Smooth muscle cell (in vitro differentiated cells): ENCODE results near the gene DAO. TPM values are rescaled to one million over a fixed set of nuclear protein-coding genes. Genes with fewer than 3 reads are reported as not detected.

Source experiments
- DNase-seq: peaks from one replicate; lab custom pipeline; 2025; ENCODE audit not compliant: unreplicated experiment; lab: John Stamatoyannopoulos, UW
- H2AFZ ChIP-seq: fragments of 200-600 bp; sonication (generic); 2 replicates; pipeline ENCODE4 v1.6.0; 2016; ENCODE audit warnings: antibody characterized with exemption, low read depth, mild to moderate bottlenecking
- H3F3A ChIP-seq: fragments of 200-600 bp; sonication (generic); 2 replicates; pipeline ENCODE4 v1.6.0; 2017; ENCODE audit warnings: antibody characterized with exemption, low read depth
- H3K27ac ChIP-seq: fragments of 200-600 bp; sonication (generic); 2 replicates; pipeline ENCODE4 v1.5.1; 2016; ENCODE audit warnings: low read depth, mild to moderate bottlenecking
- H3K27me3 ChIP-seq: fragments of 200-600 bp; sonication (generic); 2 replicates; pipeline ENCODE4 v1.6.1; 2016; ENCODE audit warnings: low read depth, mild to moderate bottlenecking
- H3K36me3 ChIP-seq: fragments of 200-600 bp; sonication (generic); 2 replicates; pipeline ENCODE4 v1.5.1; 2016; ENCODE audit warnings: low read depth
- H3K4me1 ChIP-seq: fragments of 200-600 bp; sonication (generic); 2 replicates; pipeline ENCODE4 v1.5.1; 2016; ENCODE audit warnings: low read depth
- H3K4me2 ChIP-seq: fragments of 200-600 bp; sonication (generic); 2 replicates; pipeline ENCODE4 v1.6.0; 2016; ENCODE audit warnings: mild to moderate bottlenecking
- H3K4me3 ChIP-seq: fragments of 200-600 bp; sonication (generic); 2 replicates; pipeline ENCODE4 v1.5.1; 2016; ENCODE audit warnings: mild to moderate bottlenecking
- H3K79me2 ChIP-seq: fragments of 200-600 bp; sonication (generic); 2 replicates; pipeline ENCODE4 v1.6.0; 2016; ENCODE audit warnings: low read depth, mild to moderate bottlenecking
- H3K9ac ChIP-seq: fragments of 200-600 bp; sonication (generic); 2 replicates; pipeline ENCODE4 v1.6.0; 2016; ENCODE audit warnings: low read depth
- H3K9me3 ChIP-seq: fragments of 200-600 bp; sonication (generic); replicated peaks from 2 replicates; pipeline ENCODE4 v1.5.1; 2016; ENCODE audit warnings: low read depth
- H4K20me1 ChIP-seq: fragments of 200-600 bp; sonication (generic); 2 replicates; pipeline ENCODE4 v1.6.0; 2016; ENCODE audit warnings: low read depth
- CTCF ChIP-seq: fragments of 200-600 bp; sonication (generic); IDR thresholded peaks from 2 replicates; pipeline ENCODE4 v1.5.1; 2017; ENCODE audit warnings: borderline replicate concordance, mild to moderate bottlenecking, antibody characterized with exemption; ENCODE audit not compliant: insufficient read depth, poor library complexity, severe bottlenecking
- WGBS: methylation state at CpG from one replicate; pipeline ENCODE4 v1.1.7; 2016; ENCODE audit warnings: low lambda C conversion rate; 5-methylcytosine and 5-hydroxymethylcytosine counted together
- polyA plus RNA-seq: library from polyadenylated mRNA; unstranded; fragments of >200 nt; fragmentation: Nextera tagmentation; extraction: Ambion mirVana; gene quantifications from 2 replicates; pipeline ENCODE4 v1.2.1, GENCODE V29; 2016
- total RNA-seq: library from RNA; depleted of rRNA; stranded (reverse); fragments of >200 nt; gene quantifications from 2 replicates; pipeline ENCODE4 v1.2.3, GENCODE V29; 2014

The DAO gene
- total and polyA plus RNA-seq, 2 experiments from 2014 or later: not detected

GRCh38 chr12:108845696-108846095, 34.2 kb upstream of the DAO start:
- H3F3A ChIP-seq: peaks cover 31% of the 10 kb centered on the region
- peaks cover 6% of the 10 kb centered on the region for H3K36me3 ChIP-seq
- no peaks in the 10 kb centered on the region for H3K27me3 ChIP-seq
- DNase-seq: no peak
- H3K79me2 ChIP-seq: peaks cover 70% of the 10 kb centered on the region
- WGBS: 95% methylated on average over 2 of the region's 2 CpGs
- H3K9ac ChIP-seq: no peak overlapping the region
- H2AFZ ChIP-seq: no peak overlapping the region
- H3K4me1 ChIP-seq: peaks cover 7% of the 10 kb centered on the region
- H3K4me3 ChIP-seq: no peak overlapping the region
- TF ChIP-seq CTCF: no peak
- H3K4me2 ChIP-seq: no peak overlapping the region
- no peaks in the 10 kb centered on the region for H4K20me1 ChIP-seq
- no peak overlapping the region for H3K27ac ChIP-seq
- no peaks in the 10 kb centered on the region for H3K9me3 ChIP-seq

GRCh38 chr12:108846290-108846701, 33.6 kb upstream of the DAO start:
- peaks cover 76% of the 10 kb centered on the region for H3K79me2 ChIP-seq
- H3K9ac ChIP-seq: no peak overlapping the region
- no peaks in the 10 kb centered on the region for H4K20me1 ChIP-seq
- H3K4me2 ChIP-seq: no peak overlapping the region
- no peak overlapping the region for H2AFZ ChIP-seq
- H3K4me1 ChIP-seq: peaks cover 5% of the 10 kb centered on the region
- DNase-seq: no peak
- WGBS: 94% methylated on average over 5 of the region's 5 CpGs
- no peaks in the 10 kb centered on the region for H3K27me3 ChIP-seq
- TF ChIP-seq CTCF: no peak
- no peaks in the 10 kb centered on the region for H3K9me3 ChIP-seq
- no peak overlapping the region for H3K27ac ChIP-seq
- H3F3A ChIP-seq: peaks cover 25% of the 10 kb centered on the region
- peaks cover 6% of the 10 kb centered on the region for H3K36me3 ChIP-seq
- no peak overlapping the region for H3K4me3 ChIP-seq

GRCh38 chr12:108847705-108848104, 32.2 kb upstream of the DAO start:
- WGBS: 94% methylated on average over 10 of the region's 10 CpGs
- H3K27me3 ChIP-seq: no peaks in the 10 kb centered on the region
- DNase-seq: no peak
- no peak for TF ChIP-seq CTCF
- H4K20me1 ChIP-seq: no peaks in the 10 kb centered on the region
- H3K4me3 ChIP-seq: no peak overlapping the region
- H3K4me2 ChIP-seq: no peak overlapping the region
- H3K9ac ChIP-seq: no peak overlapping the region
- peaks cover 10% of the 10 kb centered on the region for H3K4me1 ChIP-seq
- peaks cover 15% of the 10 kb centered on the region for H3F3A ChIP-seq
- peaks cover 6% of the 10 kb centered on the region for H3K36me3 ChIP-seq
- H3K27ac ChIP-seq: no peak overlapping the region
- no peak overlapping the region for H2AFZ ChIP-seq
- H3K79me2 ChIP-seq: peaks cover 90% of the 10 kb centered on the region
- no peaks in the 10 kb centered on the region for H3K9me3 ChIP-seq

GRCh38 chr12:108849660-108850059, 30.2 kb upstream of the DAO start:
- peaks cover 89% of the 10 kb centered on the region for H3K79me2 ChIP-seq
- no peak overlapping the region for H3K4me3 ChIP-seq
- DNase-seq: no peak
- no peaks in the 10 kb centered on the region for H4K20me1 ChIP-seq
- H3K9me3 ChIP-seq: no peaks in the 10 kb centered on the region
- no peak overlapping the region for H3K4me2 ChIP-seq
- H3K4me1 ChIP-seq: peaks cover 24% of the 10 kb centered on the region
- no peak overlapping the region for H3K9ac ChIP-seq
- H3K36me3 ChIP-seq: peaks cover 6% of the 10 kb centered on the region
- no peaks in the 10 kb centered on the region for H3K27me3 ChIP-seq
- peaks cover 1% of the 10 kb centered on the region for H3F3A ChIP-seq
- peak overlapping the region; percentile 37 for H3K27ac ChIP-seq
- H2AFZ ChIP-seq: no peak overlapping the region
- TF ChIP-seq CTCF: no peak
